NCI-H526 (cell line): ENCODE measurements around the gene GSTK1.
"Not testable (repeated sequence)": the region's sequence is repeated elsewhere in the genome, so short reads cannot be mapped to it uniquely, and the experiment has no call there.

ENCODE experiments used
- DNase-seq, 2 experiments: peaks; one replicate each; lab custom pipeline; 2025; lab: John Stamatoyannopoulos, UW

GSTK1 gene

GRCh38 chr7:143271240-143271639 lies 8.0 kb downstream of the GSTK1 start:
- DNase-seq, result no peak

DNA sequence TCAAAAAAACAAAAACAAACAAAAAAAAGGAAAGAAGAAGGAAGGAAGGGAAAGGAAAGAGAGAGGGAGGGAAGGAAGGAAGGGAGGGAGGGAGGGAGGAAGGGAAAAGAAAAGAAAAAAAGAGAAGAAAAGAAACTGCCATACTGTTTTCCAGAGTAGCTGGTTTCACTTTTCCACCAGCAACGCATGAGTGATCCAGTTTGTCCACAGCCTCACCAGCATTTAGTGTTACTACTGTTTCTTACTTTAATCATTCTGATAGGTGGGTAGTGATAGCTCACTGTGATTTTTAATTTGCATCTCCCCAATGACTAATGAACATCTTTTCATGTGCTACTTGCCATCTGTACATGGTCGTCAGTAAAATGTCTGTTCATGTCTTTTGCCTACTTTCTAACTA lies 9.6 kb downstream of the GSTK1 start:
- DNase-seq, result no peak

DNA sequence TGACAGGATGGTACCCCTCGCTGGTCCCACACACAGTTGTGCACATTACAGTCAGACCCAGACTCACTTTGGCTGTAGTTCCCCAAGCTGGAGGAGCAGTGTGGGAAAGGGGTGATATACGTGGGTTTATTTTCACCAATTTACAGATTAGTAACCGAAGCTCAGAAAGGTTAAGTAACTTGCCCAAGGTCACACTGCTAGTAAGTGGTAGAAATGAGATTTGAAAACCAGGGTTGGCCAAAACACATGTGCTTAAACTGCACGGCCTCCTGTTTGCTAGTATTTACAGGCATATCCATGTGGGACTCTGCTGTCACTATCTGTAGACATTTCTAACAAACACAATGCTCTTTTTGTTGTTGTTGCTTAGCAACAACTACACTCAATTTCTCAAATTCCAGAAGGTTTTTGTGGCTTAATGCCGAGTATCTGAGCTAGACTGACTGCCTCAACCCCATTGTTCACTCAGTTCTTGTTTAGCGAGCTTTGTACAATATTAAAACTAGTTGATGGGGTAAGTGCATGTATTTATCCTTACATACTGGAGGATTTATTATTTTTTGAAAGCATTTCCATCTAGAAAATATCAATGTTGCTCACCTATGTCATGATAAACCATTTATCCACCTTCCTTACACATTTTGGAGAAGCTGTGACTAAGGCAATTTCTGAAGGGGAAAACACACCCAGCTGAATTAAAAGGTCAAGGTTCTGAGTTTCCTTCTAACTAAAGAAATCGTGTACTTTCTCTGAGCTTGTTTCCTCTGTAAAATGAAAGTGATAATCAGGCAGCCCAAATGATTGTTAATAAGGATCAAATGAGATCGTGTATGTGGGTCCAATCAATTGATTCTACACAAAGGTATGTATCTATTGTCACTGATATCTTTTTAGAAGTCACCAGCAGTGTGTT lies 16.2 kb downstream of the GSTK1 start:
- DNase-seq, result no peak

DNA sequence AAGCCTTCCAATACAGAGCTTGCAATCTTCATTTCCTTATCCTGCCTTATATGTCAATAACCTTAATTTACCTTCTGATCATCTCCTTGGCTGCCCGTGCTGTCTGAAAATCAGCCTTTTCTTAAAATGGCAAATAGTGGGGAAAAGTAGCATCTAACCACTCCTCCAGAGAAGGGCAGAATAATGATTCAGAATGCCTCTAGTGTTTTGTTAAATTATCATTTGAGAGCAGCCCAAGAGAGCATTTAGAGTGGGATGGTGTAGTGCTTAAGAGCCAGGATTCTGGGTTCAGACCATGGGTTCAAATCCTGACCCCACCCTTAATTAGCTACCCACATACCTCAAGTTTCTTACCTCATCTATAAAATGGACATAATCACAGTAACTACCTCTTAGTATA lies 16.9 kb downstream of the GSTK1 start:
- no peak for DNase-seq

- DNase-seq, result no peak
Observed at GRCh38 chr7:143280566-143280965, 17.3 kb downstream of the GSTK1 start.

DNA sequence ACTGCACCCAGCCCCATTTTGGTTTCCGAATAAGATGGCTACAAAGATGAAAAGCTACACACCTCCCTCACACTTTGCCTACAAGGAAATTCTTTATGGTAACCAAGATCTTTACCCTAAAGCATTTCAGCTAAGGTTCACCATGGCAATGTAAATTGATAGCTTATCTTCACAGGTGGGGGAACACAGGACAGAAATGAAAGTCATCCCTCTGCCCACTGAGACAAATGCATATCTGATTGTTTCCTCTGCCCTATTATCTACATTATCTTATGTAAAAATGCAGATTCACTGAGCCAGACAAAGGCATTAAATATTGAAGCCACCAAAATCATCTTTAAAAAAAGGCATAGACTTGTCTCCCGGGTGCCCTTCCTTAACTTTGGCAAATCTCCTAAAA lies 18.3 kb downstream of the GSTK1 start:
- no peak for DNase-seq

DNA sequence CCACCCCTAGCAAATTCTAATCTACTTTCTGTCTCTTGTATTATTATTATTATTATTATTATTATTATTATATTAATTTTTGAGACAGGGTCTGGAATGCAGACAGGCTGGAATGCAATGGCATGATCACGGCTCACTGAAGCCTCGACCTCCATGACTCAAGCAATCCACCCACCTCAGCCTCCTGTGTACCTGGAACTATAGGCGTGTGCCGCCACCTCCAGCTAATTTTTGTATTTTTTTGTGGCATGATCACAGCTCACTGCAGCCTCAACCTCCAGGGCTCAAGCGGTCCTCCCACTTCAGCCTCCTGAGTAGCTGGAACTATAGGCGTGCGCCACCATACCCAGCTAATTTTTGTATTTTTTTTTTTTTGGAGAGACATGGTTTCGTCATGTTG lies 18.9 kb downstream of the GSTK1 start:
- DNase-seq, result no peak

- DNase-seq, result peak in 1 of 2 experiments; percentile 50
Observed at GRCh38 chr7:143283381-143283780, 20.1 kb downstream of the GSTK1 start.

GRCh38 chr7:143284591-143285469 lies 21.6 kb downstream of the GSTK1 start, which contains the start of gene TMEM139:
Gene TMEM139, plus strand, starts transcription at chr7:143284958. Its CDS starts 1,000 bp downstream, at chr7:143285958.
- DNase-seq, result peak in 1 of 2 experiments; percentile 62

DNA sequence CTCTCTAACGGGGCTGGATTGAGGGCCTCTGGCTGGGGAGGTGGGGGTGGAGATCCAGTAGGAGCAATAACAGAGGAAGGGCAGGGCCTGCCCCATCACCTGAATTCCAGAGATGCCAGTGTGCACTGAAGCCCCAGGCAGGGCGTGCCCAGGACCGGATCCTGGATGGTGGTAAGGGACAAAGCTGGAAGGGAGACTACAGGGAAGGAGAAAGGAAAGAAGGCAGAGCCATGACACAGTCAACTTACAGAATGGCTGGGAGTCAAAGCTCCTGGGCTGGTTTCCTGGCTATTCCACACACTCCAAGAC lies 22.2 kb downstream of the GSTK1 start:
- no peak for DNase-seq

DNA sequence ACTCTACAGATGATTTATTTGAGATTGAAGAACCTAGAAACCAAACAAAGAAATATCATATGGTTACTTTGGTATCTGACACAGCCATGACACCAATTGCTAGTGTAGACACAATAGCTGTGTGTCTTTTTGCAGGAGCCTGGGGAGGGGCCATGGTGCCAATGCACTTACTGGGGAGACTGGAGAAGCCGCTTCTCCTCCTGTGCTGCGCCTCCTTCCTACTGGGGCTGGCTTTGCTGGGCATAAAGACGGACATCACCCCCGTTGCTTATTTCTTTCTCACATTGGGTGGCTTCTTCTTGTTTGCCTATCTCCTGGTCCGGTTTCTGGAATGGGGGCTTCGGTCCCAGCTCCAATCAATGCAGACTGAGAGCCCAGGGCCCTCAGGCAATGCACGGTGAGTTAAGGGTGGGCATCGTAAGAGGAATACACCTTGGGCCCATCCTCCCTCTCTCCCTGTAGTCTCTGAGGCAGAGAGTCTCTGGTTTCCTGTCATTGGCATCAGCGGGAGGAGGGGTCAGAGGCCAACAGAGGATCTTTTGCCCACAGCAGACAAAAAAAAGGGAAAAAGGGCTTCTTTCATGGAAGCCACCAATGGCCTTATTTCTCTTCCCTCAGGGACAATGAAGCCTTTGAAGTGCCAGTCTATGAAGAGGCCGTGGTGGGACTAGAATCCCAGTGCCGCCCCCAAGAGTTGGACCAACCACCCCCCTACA lies 22.7 kb downstream of the GSTK1 start:
- DNase-seq, result no peak

DNA sequence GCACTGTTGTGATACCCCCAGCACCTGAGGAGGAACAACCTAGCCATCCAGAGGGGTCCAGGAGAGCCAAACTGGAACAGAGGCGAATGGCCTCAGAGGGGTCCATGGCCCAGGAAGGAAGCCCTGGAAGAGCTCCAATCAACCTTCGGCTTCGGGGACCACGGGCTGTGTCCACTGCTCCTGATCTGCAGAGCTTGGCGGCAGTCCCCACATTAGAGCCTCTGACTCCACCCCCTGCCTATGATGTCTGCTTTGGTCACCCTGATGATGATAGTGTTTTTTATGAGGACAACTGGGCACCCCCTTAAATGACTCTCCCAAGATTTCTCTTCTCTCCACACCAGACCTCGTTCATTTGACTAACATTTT lies 23.3 kb downstream of the GSTK1 start:
- no peak for DNase-seq

DNA sequence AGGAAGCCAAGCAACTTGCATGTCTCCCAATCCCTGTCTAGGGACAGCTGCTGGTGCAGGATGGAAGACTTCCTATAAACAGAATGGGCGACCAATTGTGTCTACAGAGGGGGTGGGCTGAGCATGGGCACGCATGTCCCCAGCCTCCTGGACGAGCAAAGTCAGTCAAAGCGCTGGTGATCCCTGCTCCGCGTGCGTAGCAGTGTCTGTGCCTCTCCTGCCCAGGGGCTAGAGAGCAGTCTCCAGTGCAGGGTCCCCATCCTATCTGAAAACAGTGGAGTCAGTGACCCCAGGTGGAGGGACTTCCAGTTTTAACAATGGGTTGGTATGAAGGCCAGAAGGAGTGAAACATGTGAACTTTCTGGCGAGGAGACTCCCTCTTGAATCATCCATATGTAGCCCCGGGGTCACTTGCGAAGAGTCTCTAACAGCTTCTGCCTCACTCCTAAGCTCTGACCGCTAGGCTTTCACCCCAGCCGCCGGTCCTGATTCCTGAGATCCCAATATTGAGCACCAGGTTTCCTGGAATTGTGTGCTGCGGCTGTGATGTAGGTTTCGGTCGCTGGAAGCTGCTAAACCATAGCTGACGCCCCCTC lies 24.2 kb downstream of the GSTK1 start:
- no peak for DNase-seq

GRCh38 chr7:143287935-143288826 lies 24.9 kb downstream of the GSTK1 start, which contains the start of gene CASP2:
Gene CASP2, plus strand, starts transcription at chr7:143288351. Its CDS starts 105 bp downstream, at chr7:143288456.
- DNase-seq, result peak; percentile 91 to 99

- peak in 1 of 2 experiments; percentile 27 for DNase-seq
Observed at GRCh38 chr7:143288836-143289235, 25.6 kb downstream of the GSTK1 start.

DNA sequence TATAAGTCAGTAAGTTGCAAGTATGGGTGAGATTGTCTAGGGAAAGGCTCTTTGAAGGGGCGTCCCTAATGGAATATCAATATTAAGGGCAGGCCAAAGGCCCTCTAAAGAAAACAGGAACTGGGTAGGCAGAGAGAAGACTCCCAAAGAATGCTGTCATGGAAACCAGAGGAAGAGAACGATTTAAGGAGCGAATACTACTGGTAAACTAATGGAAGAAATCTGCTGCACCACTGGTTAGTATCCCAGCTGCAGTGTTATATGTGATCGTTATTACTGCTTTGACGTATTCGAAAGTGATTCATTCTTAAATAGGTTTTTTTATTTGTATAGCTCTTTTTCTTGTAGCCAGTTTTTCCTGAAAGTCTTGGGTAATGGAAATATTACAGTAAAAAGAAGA lies 26.2 kb downstream of the GSTK1 start:
- DNase-seq, result no peak

DNA sequence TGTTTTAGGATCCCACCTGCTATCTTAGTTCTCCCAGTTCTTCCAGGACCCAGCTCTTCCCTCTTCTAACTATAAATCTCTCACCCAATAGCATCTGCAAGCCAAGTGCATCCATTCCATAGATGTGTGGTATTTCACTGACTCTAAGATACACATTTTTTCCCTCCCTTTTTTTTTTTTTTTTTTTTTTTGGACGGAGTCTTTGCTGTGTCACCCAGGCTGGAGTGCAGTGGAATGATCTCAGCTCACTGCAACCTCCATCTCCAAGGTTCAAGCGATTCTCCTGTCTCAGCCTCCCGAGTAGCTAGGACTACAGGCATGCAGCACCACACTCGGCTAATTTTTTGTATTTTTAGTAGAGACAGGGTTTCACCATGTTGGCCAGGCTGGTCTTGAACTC lies 26.6 kb downstream of the GSTK1 start:
- DNase-seq, result not testable (repeated sequence)

- DNase-seq, result no peak
Observed at GRCh38 chr7:143290293-143290692, 27.1 kb downstream of the GSTK1 start.

DNA sequence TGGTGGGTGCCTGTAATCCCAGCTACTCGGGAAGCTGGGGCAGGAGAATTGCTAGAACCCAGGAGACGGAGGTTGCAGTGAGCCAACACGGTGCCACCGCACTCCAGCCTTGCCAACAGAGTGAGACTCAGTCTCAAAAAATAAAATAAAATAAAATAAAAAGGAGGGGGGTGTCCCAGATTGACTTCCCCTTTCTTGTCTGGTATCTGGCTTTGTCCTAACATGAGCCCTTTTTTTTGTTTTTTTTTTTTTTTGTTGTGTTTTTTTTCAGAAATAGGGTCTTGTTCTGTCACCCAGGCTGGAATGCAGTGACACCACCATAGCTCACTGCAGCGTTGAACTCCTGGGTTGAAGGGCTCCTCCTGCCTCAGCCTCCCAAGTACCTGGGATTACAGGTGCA lies 29.6 kb downstream of the GSTK1 start:
- DNase-seq, result no peak

DNA sequence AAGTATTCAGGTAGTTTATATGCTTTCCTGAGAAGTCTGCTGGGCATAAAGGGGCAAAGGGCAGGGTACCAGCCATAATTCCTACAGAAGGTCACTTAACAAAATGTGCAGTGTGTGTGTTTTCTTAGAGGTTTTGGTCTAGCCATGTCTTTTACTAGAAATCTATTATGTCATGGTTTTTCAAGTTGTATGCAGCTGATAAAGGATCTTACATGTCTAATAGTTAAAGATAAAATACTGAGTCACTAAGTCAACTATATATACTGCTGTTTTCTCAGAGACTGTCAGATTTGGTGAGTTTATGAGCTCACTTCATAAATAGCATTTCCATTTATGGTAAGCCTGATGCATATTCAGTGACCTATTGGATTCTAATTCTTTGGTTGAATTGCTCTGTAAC lies 32.6 kb downstream of the GSTK1 start:
- no peak for DNase-seq

DNA sequence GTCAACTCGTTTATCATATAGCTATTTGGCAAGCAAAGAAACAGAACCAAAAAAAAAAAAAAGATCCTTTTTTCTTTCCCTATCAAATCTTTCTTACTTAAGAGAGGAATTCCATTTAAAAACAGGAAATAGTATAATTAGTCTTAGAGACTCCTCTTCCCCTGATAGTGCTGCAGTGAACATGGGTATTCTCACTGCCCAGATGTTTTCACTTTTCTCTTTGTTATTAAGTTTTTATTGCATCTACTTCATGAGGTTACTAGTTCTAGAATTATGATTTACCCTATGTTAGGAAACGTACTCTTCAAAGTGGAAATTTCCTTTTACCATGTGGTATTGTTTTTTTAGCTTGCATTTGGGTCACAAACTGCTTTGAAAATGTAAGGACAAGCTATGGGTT lies 33.4 kb downstream of the GSTK1 start:
- DNase-seq, result no peak
